Left ventricle myocardium inferior (tissue), 1 donor: Measurements from ENCODE around the gene AZIN2. TPM values are rescaled to one million over a fixed set of nuclear protein-coding genes. Genes with fewer than 3 reads are reported as not detected.
A peak's percentile ranks its signal among the peaks of the same experiment; 100 is the strongest.

Experiments
- DNase-seq: peaks from one replicate; pipeline ENCODE4 v3.0.0-alpha.2; 2020
- H3K27ac ChIP-seq: fragments of 200-600 bp; replicated peaks from 2 replicates; pipeline ENCODE4 v1.8.0; 2021
- H3K27me3 ChIP-seq: fragments of 200-600 bp; 2 replicates; pipeline ENCODE4 v1.8.0; 2021; ENCODE audit warnings: low read depth
- H3K36me3 ChIP-seq: fragments of 200-600 bp; 2 replicates; pipeline ENCODE4 v1.8.0; 2021
- H3K4me1 ChIP-seq: fragments of 200-600 bp; 2 replicates; pipeline ENCODE4 v1.8.0; 2021
- H3K4me3 ChIP-seq: fragments of 200-600 bp; 2 replicates; pipeline ENCODE4 v1.8.0; 2021; ENCODE audit warnings: mild to moderate bottlenecking, moderate library complexity
- H3K9me3 ChIP-seq: fragments of 200-600 bp; replicated peaks from 2 replicates; pipeline ENCODE4 v1.8.0; 2021
- intact Hi-C: fragments of 100-400 bp; cut with micrococcal nuclease; formaldehyde crosslinking; loops from one replicate; pipeline ENCODE4 v1.11.0; 2022
- total RNA-seq: library from RNA; stranded (reverse); fragmentation: NEBNext Ultra II Directional; extraction: Animal tissue kit (Norgen Biotek cat#: 25700); gene quantifications from one replicate; pipeline ENCODE4 v1.2.1, GENCODE V29; 2021
- TF ChIP-seq, protein P1 (sequence below): fragments of 200-600 bp; IDR thresholded peaks from 2 replicates; pipeline ENCODE4 v1.8.0; 2021; ENCODE audit warnings: antibody characterized with exemption, mild to moderate bottlenecking, borderline replicate concordance
- donor health status: DM: no; HTN: yes; CAD: no; lungs with severe emphysema.

AZIN2 gene
- total RNA-seq, 1 donor from 2014 or later: 2.8 TPM

DNA sequence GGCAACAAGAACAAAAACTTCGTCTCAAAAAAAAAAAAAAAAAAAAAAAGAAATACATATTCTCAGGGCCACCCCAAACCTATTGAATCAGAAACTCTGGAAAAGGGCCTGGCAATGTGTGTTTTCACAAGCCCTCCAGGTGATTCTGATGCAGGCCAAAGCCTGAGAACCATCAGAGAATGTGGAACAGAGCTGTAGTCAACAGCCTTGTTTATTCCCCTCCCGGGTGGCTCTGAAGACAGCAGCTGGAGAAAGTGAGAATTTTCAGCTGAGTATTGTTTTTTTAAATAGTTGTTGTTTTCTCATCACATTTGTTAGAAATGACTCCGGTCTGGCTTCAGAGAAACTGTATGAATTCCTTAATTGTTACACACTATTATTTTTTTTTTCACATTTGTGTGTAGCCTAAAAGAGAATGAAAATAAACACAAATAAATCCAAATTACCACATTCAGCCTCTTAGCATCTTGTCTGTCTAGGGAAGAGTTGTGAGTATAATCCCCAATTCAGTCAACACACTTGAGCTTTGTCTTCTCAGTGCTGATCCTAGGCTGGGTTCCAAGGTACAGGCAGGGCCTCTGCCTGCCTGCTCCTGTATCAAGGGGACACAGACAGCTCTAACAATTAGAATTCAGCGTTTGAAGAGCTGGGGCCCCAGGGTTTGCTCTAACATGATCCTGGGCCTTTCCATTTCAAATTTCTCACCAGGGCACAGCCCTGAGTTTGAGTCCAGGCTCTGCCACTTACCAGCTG is 6.6 kb upstream of the AZIN2 start:
- Histone ChIP-seq H3K4me3 (no peak overlapping the region), H3K4me1 (no peaks in the 10 kb centered on the region), H3K27ac (peak overlapping the region; percentile 27), H3K36me3 (no peaks in the 10 kb centered on the region), H3K9me3 (no peaks in the 10 kb centered on the region), H3K27me3 (no peaks in the 10 kb centered on the region)
- TF ChIP-seq, protein P1, sequence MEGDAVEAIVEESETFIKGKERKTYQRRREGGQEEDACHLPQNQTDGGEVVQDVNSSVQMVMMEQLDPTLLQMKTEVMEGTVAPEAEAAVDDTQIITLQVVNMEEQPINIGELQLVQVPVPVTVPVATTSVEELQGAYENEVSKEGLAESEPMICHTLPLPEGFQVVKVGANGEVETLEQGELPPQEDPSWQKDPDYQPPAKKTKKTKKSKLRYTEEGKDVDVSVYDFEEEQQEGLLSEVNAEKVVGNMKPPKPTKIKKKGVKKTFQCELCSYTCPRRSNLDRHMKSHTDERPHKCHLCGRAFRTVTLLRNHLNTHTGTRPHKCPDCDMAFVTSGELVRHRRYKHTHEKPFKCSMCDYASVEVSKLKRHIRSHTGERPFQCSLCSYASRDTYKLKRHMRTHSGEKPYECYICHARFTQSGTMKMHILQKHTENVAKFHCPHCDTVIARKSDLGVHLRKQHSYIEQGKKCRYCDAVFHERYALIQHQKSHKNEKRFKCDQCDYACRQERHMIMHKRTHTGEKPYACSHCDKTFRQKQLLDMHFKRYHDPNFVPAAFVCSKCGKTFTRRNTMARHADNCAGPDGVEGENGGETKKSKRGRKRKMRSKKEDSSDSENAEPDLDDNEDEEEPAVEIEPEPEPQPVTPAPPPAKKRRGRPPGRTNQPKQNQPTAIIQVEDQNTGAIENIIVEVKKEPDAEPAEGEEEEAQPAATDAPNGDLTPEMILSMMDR: no peak
- no peak for DNase-seq
- intact Hi-C loops: no loop called here

DNA sequence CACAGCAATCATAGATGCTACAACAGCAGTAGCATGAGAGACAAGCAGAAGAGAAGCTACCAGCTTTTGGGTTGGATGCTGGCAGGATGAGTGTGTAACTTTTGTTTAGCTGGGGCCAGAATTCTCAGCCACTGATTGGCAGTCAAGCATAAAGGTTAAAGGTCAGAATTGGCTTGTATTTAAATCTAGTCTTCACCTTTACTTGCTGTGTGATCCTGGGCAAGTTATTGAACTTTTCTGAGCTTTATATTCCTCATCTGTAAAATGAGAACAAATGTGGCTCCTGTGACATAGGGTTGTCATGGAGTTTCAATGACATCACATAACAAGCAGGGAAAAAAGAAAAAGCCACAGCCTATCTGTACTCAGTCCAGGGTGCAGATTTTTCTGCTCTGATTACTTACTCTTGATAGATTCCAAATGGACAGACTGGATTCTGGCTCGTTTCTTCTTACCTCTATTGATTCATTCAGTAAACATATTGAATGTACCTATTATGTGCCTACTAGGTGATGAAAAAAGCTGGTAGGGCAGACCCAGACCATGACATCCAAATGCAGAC is 2.8 kb upstream of the AZIN2 start:
- TF ChIP-seq, protein P1: no peak
- Histone ChIP-seq H3K27me3 (no peaks in the 10 kb centered on the region), H3K4me3 (no peak overlapping the region), H3K36me3 (no peaks in the 10 kb centered on the region), H3K9me3 (no peaks in the 10 kb centered on the region), H3K27ac (no peak overlapping the region), H3K4me1 (peaks cover 21% of the 10 kb centered on the region)
- intact Hi-C loops: no loop called here
- DNase-seq: no peak

DNA sequence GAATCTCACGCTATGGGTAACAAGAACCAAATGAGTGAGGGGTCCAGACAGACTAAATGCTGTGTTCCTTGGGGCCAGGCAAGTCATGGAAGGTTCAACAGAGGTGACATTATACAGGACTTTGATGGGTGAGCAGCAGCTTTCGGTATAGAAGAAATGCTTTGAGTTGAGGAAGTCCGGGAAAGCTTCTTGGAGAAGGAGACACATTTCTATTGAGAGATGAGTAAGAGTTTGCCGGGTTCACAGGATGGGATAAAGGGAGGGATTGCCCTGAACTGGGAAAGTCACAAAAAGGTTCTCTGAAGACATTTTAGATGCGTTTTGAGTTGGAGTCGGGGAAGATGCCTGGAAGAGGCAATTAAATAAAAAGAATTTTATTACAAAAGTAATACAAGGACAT is 580 bp upstream of the AZIN2 start:
- H3K27ac ChIP-seq: peak overlapping the region; percentile 58
- peak overlapping the region; percentile 76 for H3K4me3 ChIP-seq
- intact Hi-C loops: loop anchor here (10.0 kb wide), 1 partner anchor 146 kb away; no protein-coding TSS in a partner anchor
- peaks cover 21% of the 10 kb centered on the region for H3K4me1 ChIP-seq
- DNase-seq: no peak
- H3K27me3 ChIP-seq: no peaks in the 10 kb centered on the region
- no peaks in the 10 kb centered on the region for H3K36me3 ChIP-seq
- H3K9me3 ChIP-seq: no peaks in the 10 kb centered on the region
- TF ChIP-seq, protein P1: no peak

DNA sequence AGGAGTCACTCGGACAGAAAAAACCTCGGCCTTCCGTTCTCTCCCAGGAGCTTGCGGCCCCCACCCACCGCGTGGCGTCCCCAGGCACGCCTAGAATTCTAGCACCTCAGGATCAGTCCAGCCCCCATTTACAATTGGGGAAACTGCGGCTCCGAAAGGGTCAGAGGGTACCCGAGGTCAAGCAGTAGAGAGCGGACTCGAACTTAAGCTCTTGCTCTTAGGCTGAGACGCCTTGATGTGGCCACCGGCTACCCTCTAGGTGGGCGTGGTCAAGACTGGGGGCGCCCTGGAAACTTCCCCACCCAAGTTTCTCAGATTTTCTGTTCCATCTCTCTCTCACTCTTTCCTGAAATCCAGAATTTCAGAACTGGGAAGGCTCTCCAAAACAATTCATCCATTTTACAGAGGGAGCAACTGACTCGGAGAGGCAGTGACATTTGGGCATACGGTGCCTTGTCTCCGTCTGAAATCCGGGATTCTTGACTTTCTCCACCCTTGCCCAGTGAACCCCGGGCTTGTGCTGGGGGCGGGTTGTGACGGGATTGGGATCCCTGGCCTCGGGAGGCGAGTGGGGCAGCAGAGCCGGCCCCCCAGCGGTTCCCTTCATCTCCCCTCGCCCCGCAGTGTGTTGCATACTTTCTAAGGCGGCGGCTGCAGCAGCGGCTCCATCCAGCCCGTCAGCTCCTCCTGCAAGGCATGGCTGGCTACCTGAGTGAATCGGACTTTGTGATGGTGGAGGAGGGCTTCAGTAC is 777 bp downstream of the AZIN2 start:
- TF ChIP-seq, protein P1: no peak
- H3K4me1 ChIP-seq: peaks cover 21% of the 10 kb centered on the region
- intact Hi-C loops: loop anchor here (10.0 kb wide), 1 partner anchor 147 kb away; no protein-coding TSS in a partner anchor
- no peak for DNase-seq
- no peaks in the 10 kb centered on the region for H3K9me3 ChIP-seq
- no peaks in the 10 kb centered on the region for H3K36me3 ChIP-seq
- peak overlapping the region; percentile 58 for H3K27ac ChIP-seq
- peak overlapping the region; percentile 76 for H3K4me3 ChIP-seq
- no peaks in the 10 kb centered on the region for H3K27me3 ChIP-seq

DNA sequence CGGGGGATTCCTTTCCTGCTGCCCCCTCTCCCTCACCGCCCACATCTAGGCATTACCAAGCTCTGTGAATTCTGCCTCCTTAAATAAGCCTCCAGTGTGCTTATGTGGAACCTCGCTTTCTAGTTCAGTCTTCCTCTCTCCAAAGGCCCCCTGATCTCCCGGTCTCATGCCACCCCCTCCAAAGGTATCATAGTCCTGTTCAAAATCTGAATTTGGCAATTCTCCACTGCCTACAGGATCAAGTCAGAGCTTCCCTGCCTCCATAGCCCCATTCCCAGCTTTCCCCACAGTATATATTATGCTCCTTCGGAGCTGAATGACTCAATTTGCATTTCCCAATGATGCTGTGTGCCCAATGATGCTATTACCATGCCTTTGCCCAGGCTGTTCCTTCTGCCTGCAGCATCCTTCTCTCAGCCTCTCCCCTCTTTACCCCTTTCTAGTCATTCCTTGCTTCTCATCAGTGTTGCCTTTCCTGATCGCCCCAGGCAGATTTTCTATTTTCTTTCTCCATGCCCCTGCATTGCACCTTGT is 1.7 kb downstream of the AZIN2 start:
- intact Hi-C loops: loop anchor here (10.0 kb wide), 1 partner anchor 148 kb away; no protein-coding TSS in a partner anchor
- H3K4me3 ChIP-seq: no peak overlapping the region
- TF ChIP-seq, protein P1: no peak

More for the DNA sequence above, 1.7 kb downstream of the AZIN2 start:
- Histone ChIP-seq H3K4me1 (peaks cover 21% of the 10 kb centered on the region), H3K27me3 (no peaks in the 10 kb centered on the region), H3K9me3 (no peaks in the 10 kb centered on the region), H3K36me3 (no peaks in the 10 kb centered on the region), H3K27ac (no peak overlapping the region)
- DNase-seq: no peak
